CD14-positive monocyte (primary cell): ENCODE results near the gene ANGPTL2. TPM values are rescaled to one million over a fixed set of nuclear protein-coding genes. Genes with fewer than 3 reads are reported as not detected.

Source experiments
- DNase-seq, 3 donors: peaks; one replicate each; pipeline ENCODE4 v3.0.0-alpha.2; 2011 to 2022
- H2AFZ ChIP-seq: 2 replicates; pipeline ENCODE4 v1.6.0; 2012; ENCODE audit warnings: mild to moderate bottlenecking, low read depth, low read length, inconsistent platforms; ENCODE audit not compliant: insufficient read depth, poor library complexity, severe bottlenecking
- H3K27ac ChIP-seq, 2 donors: 1 replicate in 1 of 2; 2 replicates in 1 of 2; pipeline ENCODE4 v1.5.1; 2012 to 2013; ENCODE audit warnings: low read length in 2 of 2, control low read depth in 1 of 2, inconsistent platforms in 1 of 2, low read depth in 1 of 2, mild to moderate bottlenecking in 1 of 2
- H3K27me3 ChIP-seq, 2 donors: one replicate each; pipeline versions ENCODE4 v1.6.0 to v1.6.1; 2011 to 2013; ENCODE audit warnings: low read length in 2 of 2; ENCODE audit not compliant: control insufficient read depth in 2 of 2, insufficient read depth in 2 of 2
- H3K36me3 ChIP-seq, 2 donors: replicated peaks in 1 of 2; 1 replicate in 1 of 2; 2 replicates in 1 of 2; pipeline versions ENCODE4 v1.5.1 to v1.6.1; 2012 to 2013; ENCODE audit warnings: low read length in 2 of 2, control low read depth in 1 of 2, inconsistent platforms in 1 of 2, mild to moderate bottlenecking in 1 of 2; ENCODE audit not compliant: insufficient read depth in 2 of 2, control insufficient read depth in 1 of 2
- H3K4me1 ChIP-seq, 2 donors: 1 replicate in 1 of 2; 2 replicates in 1 of 2; pipeline versions ENCODE4 v1.5.1 to v1.6.1; 2012 to 2013; ENCODE audit warnings: low read length in 2 of 2, control low read depth in 1 of 2, inconsistent platforms in 1 of 2, mild to moderate bottlenecking in 1 of 2, moderate library complexity in 1 of 2; ENCODE audit not compliant: insufficient read depth in 2 of 2, control insufficient read depth in 1 of 2
- H3K4me2 ChIP-seq: replicated peaks from 2 replicates; pipeline ENCODE3; 2012; ENCODE audit warnings: low read length, moderate library complexity, mild to moderate bottlenecking; ENCODE audit not compliant: poor library complexity, severe bottlenecking; ENCODE audit errors: extremely low read depth
- H3K4me3 ChIP-seq, 3 experiments: fragments of 200-600 bp in 1 of 3; sonication (generic) in 1 of 3; replicated peaks in 1 of 3; 1 replicate in 2 of 3; 2 replicates in 1 of 3; pipeline ENCODE4 v1.5.1; 2011 to 2013; ENCODE audit warnings: low read length in 3 of 3, mild to moderate bottlenecking in 3 of 3, control low read depth in 2 of 3, low read depth in 2 of 3, inconsistent platforms in 1 of 3, moderate library complexity in 1 of 3
- H3K79me2 ChIP-seq: 2 replicates; pipeline ENCODE4 v1.6.0; 2012; ENCODE audit warnings: mild to moderate bottlenecking, control low read depth, inconsistent platforms, low read length, moderate library complexity; ENCODE audit not compliant: insufficient read depth
- H3K9ac ChIP-seq: 2 replicates; pipeline ENCODE4 v1.6.0; 2017; ENCODE audit warnings: low read length, mild to moderate bottlenecking; ENCODE audit not compliant: insufficient read depth, poor library complexity, severe bottlenecking
- H3K9me3 ChIP-seq, 2 donors: replicated peaks in 1 of 2; 1 replicate in 1 of 2; 2 replicates in 1 of 2; pipeline versions ENCODE4 v1.5.1 to v1.6.1; 2012 to 2013; ENCODE audit warnings: low read length in 2 of 2, control low read depth in 1 of 2; ENCODE audit not compliant: control insufficient read depth in 1 of 2, insufficient read depth in 1 of 2
- H4K20me1 ChIP-seq: 2 replicates; pipeline ENCODE4 v1.6.0; 2012; ENCODE audit warnings: mild to moderate bottlenecking, low read length, control low read depth, moderate library complexity; ENCODE audit not compliant: insufficient read depth
- H3K27ac Mint-ChIP-seq, 7 donors: one replicate each; pipeline ENCODE4 v1.8.0; 2020; ENCODE audit warnings: mild to moderate bottlenecking in 7 of 7, mixed read lengths in 7 of 7, moderate library complexity in 6 of 7, inconsistent platforms in 2 of 7
- H3K27me3 Mint-ChIP-seq, 3 donors: one replicate each; pipeline ENCODE4 v1.8.0; 2021 to 2022; ENCODE audit warnings: low read depth in 3 of 3, mild to moderate bottlenecking in 3 of 3, mixed read lengths in 3 of 3, moderate library complexity in 3 of 3, inconsistent platforms in 1 of 3
- H3K36me3 Mint-ChIP-seq, 2 donors: one replicate each; pipeline ENCODE4 v1.8.0; 2020; ENCODE audit warnings: mixed read lengths in 2 of 2, inconsistent platforms in 1 of 2, mild to moderate bottlenecking in 1 of 2
- H3K4me1 Mint-ChIP-seq: one replicate; pipeline ENCODE4 v1.8.0; 2020; ENCODE audit warnings: mild to moderate bottlenecking, mixed read lengths
- H3K4me3 Mint-ChIP-seq, 2 donors: one replicate each; pipeline ENCODE4 v1.8.0; 2020; ENCODE audit warnings: mild to moderate bottlenecking in 2 of 2, mixed read lengths in 2 of 2, moderate library complexity in 1 of 2
- H3K9me3 Mint-ChIP-seq, 7 donors: one replicate each; pipeline ENCODE4 v1.8.0; 2020 to 2022; ENCODE audit warnings: mixed read lengths in 7 of 7, mild to moderate bottlenecking in 6 of 7, moderate library complexity in 6 of 7, inconsistent platforms in 2 of 7
- CTCF ChIP-seq: fragments of 200-600 bp; IDR thresholded peaks from one replicate; pipeline ENCODE4 v1.8.0; 2022; ENCODE audit warnings: antibody characterized with exemption, mild to moderate bottlenecking
- WGBS: methylation state at CpG from one replicate; pipeline ENCODE4 v1.1.5; 2013; ENCODE audit warnings: missing lambda C conversion rate; ENCODE audit not compliant: insufficient coverage; 5-methylcytosine and 5-hydroxymethylcytosine counted together
- intact Hi-C, 2 donors: fragments of 100-400 bp; cut with micrococcal nuclease; formaldehyde crosslinking; loops; one replicate each; pipeline versions ENCODE4 v1.15.0 to v1.15.1; 2023
- polyA plus RNA-seq, 3 donors: library from polyadenylated mRNA; depleted of rRNA in 1 of 3; unstranded in 2 of 3; stranded (reverse) in 1 of 3; fragments of 300-500 nt in 2 of 3; fragments of >200 nt in 1 of 3; fragmentation: Illumina TruSeq in 2 of 3; gene quantifications; 1 replicate in 2 of 3; 2 replicates in 1 of 3; pipeline ENCODE4 v1.2.3, GENCODE V29; 2012 to 2021

The ANGPTL2 gene
- polyA plus RNA-seq, 3 donors = not detected

DNA sequence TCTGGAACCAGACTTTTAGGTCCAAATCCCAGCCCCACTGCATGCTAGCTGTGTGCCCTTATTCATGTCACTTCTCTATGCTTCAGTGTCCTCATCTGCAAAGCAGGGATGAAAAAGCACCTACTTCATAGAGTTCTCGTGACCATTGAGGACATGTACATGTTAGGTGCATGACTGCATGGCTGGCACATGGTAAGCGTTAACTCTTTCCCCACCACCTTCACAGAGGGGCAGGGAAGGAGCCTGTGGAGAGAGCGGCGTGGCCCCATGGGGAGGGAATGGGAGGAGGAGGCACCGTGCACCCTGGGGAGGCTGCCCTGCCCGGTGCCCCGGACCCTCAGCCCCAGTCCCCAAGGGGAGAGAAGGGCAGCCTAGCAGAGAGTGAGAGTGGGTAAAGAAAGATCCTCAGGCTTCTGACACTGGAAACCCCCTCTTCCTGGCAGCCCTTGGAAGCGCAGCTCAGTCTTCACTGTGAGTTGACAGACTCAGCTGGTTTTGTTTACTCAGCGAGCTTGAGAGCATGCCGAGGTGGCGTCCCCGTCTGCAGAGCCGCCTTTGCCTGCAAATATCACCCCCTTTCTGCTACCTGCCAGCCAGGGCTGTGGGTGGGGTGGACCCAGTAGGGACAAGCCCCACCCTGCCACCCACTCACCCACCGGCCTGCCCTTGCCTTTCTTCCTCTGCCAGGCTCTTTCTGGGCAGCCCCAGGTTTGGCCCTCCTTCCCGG is 10.6 kb upstream of the ANGPTL2 start:
- Histone ChIP-seq H3K4me2 (no peak overlapping the region), H3K27me3 (no peaks in the 10 kb centered on the region), H3K9ac (no peak overlapping the region), H3K79me2 (no peaks in the 10 kb centered on the region), H3K4me3 (no peak overlapping the region), H3K9me3 (no peaks in the 10 kb centered on the region), H3K36me3 (no peaks in the 10 kb centered on the region), H4K20me1 (no peaks in the 10 kb centered on the region), H3K27ac (no peak overlapping the region), H3K4me1 (peaks cover 7 to 8% of the 10 kb centered on the region in 2 donors), H2AFZ (no peak overlapping the region)
- peaks cover 19% of the 10 kb centered on the region for H3K4me1 Mint-ChIP-seq
- H3K9me3 Mint-ChIP-seq = no peaks in the 10 kb centered on the region
- H3K36me3 Mint-ChIP-seq = no peaks in the 10 kb centered on the region
- H3K27ac Mint-ChIP-seq = peak overlapping the region in 1 of 7 donors; percentile 64
- 100% methylated on average over 6 of the region's 15 CpGs for WGBS
- intact Hi-C loops = no loop called here
- DNase-seq = no peak
- peaks cover 6 to 9% (median 7%) of the 10 kb centered on the region in 3 donors for H3K27me3 Mint-ChIP-seq
- H3K4me3 Mint-ChIP-seq = no peak overlapping the region
- TF ChIP-seq CTCF = no peak

GRCh38 chr9:127132375-127132774 is 9.9 kb upstream of the ANGPTL2 start:
- DNase-seq = no peak
- Mint-ChIP-seq H3K4me1 (peaks cover 19% of the 10 kb centered on the region), H3K36me3 (no peaks in the 10 kb centered on the region), H3K4me3 (no peak overlapping the region), H3K9me3 (no peaks in the 10 kb centered on the region), H3K27ac (no peak overlapping the region), H3K27me3 (peaks cover 3 to 9% (median 6%) of the 10 kb centered on the region in 3 donors)
- Histone ChIP-seq H3K27me3 (peaks cover 0 to 2% of the 10 kb centered on the region in 2 donors), H3K9ac (no peak overlapping the region), H2AFZ (no peak overlapping the region), H3K4me3 (no peak overlapping the region), H3K27ac (no peak overlapping the region), H3K4me1 (peaks cover 7 to 8% of the 10 kb centered on the region in 2 donors), H3K36me3 (no peaks in the 10 kb centered on the region), H4K20me1 (no peaks in the 10 kb centered on the region), H3K4me2 (no peak overlapping the region), H3K79me2 (no peaks in the 10 kb centered on the region), H3K9me3 (no peaks in the 10 kb centered on the region)
- WGBS = 94% methylated on average over 2 of the region's 4 CpGs
- no peak for TF ChIP-seq CTCF
- intact Hi-C loops = no loop called here
